KG1 (cell line): Measurements from ENCODE around the gene CHCHD10.

Source experiments
- DNase-seq: peaks from one replicate; lab custom pipeline; 2025; lab: John Stamatoyannopoulos, UW

Gene CHCHD10

DNA sequence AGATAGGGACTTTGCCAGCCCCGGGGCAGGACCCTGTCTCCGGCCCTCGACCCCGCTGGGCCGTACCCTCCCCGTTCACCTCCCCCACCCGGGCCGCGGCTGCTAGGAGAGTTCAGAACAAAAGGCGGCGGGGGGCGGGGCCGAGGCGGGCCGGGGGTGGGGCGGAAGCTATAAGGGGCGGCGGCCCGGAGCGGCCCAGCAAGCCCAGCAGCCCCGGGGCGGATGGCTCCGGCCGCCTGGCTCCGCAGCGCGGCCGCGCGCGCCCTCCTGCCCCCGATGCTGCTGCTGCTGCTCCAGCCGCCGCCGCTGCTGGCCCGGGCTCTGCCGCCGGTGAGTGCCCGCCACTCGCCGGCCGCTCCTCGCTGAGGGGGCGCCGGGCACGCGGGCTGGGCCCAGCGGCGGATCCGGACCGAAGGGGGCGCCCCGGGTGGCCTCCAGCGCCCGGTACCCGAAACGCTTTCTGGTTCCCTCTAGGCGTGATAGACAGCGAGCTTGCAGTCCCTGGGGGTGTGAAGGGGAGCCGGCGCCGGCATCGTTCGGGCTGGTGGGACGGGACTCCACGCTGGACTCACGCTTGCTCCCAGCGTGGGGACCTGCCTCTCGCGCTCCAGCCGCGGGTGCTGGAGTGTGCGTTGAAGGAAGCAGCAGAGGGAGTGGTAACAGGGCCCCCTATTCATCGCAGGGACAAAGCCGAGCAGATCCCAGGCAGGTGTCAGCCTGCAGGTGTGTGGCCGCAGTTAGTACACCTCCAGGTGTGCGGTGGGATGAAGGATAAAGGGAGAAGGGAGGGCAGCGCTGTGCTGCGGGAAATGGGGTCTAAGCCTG lies 5.1 kb upstream of the CHCHD10 start, which contains the start of gene MMP11:
Gene MMP11, plus strand, starts transcription at position 201 of the 825 bp plus-strand sequence. Its CDS starts 22 bp downstream, at position 223.
- DNase-seq, result no peak

DNA sequence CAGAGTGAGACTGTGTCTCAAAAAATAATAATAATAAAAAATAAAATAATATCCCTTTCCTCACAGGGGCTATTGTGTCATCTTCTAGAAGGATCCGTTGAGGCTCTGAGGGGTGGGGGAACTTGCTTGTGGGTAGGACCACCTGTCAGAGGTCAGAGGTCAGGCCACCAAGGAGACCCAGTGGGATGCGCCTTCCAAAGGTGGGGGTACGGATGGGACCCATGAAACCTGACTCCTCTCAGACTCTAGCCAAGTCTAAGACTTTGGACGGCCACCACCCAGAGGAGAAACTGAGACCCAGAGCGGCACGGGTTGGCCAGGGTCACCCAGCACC lies 4.5 kb upstream of the CHCHD10 start:
- DNase-seq, result no peak

DNA sequence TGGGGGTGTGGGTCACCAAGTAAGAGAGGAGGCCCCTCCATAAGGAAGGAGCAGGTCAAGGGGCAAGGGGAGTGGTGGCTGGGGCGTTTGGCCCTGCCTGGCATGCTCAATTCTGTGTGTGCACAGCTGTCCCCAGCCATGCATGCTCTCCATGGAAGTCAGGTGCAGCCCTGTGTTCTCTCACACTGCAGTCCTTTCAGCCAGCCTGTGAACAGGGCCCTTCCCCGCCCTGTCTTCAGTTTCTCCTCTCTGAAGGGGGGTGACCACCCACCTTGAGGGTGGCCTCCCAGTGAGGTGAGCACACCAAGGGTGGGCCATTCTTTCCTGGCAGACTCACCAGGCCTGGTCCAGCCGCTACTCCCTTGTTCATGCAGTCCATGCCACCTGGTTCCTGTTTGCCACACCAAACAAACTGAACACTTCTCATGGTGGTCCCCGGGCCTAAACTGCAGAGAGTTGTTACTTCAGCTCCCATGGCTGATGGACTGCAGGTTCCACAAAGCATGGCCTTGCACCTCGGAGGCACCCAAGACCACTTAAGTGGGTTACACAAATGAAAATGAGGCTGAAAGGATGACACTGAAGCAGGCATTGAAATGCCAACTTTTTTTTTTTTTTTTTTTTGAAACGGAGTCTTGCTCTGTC lies 1.7 kb upstream of the CHCHD10 start:
- DNase-seq, result no peak

DNA sequence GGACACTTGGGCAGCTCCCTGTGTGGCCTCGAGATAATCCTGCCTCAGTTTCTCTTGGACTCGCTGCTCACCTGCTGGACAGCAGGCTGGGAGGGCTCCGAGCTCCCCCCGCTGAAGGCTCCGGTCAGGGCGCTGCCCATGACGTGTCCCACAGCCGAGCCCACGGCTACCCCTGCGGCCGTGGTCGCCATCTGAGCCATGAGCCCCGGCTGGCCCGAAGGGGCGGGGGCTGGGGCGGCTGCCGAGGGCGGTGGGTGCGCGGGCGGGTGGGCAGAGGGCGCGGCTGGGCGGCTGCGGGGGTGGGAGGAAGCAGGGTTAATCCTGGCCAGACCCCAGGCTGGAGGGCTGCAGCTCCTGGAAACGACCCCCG lies 484 bp downstream of the CHCHD10 start:
- DNase-seq, result no peak

DNA sequence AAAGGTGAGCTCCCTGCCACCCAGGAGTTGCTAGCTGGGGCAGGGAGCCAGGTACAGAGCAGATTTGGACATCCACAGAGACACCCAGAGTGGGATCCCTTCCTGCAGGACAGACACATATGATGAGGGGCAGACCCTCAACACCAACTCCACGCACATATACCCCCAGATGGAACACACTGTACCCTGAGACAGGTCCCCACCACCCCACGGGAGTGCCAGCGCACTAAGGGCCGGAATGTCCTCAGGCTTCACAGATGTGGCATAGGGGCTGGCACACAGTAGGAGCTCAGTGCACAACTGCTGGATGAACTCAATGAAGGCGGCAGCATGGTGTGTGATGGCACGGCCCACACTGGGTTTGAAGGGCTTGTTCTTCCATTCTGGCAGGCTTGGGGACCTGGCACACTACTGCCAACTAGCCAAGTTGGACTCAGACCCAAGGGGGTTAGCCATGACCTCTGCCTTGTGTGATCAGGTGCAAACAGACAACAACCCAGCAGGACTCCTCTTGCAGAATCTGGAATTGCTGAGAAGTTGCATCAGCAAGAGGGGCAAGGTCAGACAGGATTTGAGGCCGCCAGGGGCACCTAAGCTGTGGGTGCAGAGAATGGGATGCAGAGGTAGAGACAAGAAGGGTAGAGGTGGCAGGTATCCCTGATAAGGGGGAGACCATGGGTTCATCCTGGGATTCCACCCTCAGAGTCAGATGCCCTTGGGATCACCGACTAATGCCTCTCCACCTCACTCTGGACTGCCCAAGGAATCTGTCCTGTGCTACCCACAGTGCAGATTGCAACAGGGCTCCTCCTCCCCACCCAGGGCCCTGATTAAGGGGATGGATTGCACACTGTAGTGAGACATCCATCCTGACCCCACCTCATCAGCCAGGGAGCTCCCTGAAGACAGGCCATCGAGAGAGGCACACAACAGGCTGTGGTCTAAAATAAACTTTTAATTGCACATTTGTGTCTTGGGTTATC lies 2.6 kb downstream of the CHCHD10 start:
- no peak for DNase-seq

DNA sequence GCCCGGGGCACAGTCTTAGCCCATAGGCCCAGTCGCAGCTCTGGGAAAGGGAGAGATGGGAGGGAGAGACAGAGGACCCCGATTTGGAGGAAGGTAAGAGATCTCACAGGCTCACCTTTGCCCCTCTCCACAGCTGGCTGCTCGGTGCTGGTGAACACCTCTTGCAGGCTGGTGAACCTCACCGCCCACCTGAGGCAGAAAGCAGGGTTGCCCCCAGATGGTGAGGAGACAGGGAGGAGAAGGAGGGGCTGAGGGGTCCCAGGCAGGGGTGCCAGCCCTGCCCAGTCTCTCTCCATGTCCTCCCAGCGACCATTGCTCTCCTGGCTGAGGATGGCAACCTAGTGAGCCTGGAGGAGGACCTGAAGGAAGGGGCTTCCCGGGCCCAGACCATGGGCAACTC lies 3.8 kb downstream of the CHCHD10 start:
- no peak for DNase-seq

DNA sequence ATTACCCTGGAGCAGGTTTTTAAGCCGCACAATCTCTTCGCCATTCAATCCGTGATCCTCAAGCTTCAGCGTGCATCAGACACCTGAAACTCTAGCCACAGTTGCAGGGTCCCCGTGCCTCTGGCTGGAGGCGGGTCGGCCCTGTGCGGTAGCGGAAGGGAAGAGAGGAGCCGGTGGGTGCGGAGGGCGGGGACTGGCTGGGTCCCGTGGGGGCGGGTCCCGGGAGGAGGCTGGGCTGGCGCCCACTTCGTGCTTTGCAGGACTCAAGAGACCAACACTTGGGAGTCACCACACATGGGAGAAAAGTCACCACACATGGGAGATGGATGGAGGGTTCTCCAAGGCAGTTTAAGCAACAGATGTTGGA lies 4.2 kb downstream of the CHCHD10 start:
- no peak for DNase-seq

DNA sequence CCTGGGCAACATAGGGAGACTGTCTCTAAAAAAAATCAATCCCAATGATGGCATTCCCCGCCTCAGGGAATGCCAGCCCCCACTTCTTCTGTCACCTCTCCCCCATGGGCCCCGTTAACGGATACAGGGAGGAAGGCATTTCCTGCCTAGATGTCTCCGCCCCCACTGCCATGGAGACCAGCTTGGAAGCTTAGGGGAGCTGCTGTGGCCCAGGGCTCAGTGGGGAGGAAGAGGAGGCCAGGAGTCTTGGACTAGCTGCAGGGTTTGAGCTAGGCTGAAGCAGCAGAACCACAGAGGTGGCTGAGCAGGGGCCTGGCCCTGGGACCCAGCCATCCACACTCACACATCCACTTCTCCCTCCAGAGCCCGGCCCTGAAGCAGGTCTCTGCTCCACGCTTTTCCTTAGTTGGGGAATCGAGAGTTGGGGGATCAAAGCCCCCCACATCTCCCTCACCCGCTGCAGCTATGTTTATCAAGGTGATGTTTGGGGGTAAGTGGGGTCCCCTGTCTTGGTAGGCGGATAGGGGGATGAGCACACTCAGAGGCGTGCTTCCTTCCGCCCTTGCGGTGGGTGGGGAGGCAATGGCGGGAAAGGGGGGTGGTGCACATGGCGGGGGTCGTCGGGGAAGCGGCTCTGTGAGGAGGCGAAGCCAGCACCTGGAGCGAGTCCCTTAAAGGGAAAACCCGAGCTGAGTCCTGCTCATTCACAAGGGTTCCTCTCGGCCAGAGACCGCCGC lies 4.8 kb downstream of the CHCHD10 start, which contains the start of gene C22orf15:
Gene C22orf15, plus strand, starts transcription at position 149 of the 737 bp plus-strand sequence. Its CDS starts 317 bp downstream, at position 466.
- DNase-seq, result no peak

DNA sequence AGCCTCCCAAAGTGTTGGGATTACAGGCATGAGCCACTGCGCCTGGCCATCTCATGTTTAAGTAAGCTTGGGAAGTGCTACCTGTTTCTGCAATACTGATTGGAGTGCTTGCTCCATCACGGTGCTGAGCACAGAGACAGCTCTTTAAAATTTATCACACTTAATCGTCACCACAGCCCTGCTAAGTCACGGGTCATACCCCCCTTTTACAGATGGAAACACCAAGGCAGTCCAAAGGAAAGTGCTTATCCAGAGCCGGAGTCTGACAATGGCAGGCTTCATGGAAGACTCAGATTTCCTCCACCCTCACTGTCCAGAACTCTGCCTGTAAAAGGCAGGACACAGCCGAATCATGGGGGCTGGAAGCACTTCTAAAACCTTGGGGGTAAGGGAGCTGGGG lies 7.7 kb downstream of the CHCHD10 start:
- DNase-seq, result no peak

DNA sequence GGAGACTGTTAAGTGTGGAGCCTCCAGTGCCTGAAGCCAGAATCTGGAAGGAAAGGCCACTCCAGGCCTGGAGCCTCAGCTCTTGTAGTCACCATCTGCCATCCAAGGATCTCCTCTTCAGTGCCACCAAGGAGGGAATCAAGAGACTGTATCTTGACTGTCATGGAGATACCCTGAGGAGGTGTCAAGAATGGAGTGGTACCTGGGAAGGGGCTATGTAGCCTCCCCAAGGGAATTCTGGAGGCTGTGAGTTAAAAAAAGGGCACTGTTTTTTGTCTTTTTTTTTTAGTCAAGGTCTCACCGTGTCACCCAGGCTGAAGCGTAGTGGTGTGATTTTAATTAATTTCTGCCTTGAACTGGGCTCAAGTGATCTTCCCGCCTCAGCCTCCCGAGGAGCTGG lies 8.2 kb downstream of the CHCHD10 start:
- no peak for DNase-seq

DNA sequence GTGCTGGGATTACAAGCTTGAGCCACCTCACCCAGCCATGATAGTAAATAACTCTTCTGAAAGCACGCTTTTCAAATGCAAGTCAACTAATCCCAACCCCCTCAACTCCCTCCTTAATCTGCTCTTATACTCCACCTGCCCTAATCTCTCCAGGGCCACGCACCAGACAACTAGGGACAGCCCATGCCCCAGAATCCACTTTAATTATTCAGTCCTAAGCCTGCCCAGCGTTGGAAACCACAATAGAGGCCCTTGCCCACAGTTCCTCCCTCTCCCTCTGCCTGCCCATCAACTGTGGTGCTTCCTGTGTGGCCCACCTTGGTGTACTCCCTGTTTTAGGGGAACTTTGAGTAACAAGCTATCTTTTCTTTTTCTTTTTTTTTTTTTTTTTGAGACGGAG lies 10.9 kb downstream of the CHCHD10 start:
- DNase-seq, result no peak

DNA sequence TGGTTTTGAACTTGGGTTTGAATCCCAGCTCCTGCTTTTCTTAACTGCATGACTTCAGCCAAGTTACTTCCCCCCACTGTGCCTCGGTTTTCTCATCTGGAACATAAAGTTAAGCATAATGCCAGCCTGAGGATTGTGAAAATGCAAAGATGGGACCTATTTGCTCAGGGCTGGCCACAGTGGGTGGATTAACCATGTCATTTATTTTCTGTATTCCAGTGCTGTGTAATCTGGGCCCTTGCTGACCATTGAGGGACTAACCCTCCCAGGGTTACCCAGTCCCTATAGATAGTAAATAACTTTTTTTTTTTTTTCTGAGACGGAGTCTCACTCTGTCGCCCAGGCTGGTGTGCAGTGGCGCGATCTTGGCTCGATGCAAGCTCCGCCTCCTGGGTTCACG lies 12.1 kb downstream of the CHCHD10 start:
- no peak for DNase-seq

DNA sequence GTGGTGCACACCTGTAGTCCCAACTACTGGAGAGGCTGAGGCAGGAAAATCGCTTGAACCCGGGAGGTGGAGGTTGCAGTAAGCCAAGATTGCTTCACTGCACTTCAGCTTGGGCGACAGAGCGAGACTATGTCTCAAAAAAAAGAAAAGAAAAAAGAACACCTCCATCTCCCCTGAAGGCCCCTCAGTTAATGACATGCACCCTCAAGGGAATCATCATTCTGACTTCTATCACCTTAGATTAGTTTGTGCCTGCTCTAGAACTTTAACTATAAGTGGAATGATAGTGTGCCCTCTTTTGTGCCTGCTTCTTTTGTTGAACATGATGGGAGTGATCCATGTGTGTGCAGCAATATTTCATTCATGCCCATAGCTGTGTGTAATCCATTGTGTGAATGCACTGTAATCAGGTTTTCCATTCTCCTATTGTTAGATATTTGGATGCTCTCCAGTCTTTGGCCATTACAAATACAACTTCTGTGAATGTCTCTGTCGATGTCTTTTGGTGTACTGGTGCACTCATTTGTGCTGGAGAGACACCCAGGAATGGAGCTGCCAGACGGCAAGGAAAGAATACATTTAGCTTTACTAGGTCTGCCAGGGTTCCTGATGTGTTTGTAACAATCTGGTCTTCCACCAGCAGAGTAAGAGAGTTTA lies 12.7 kb downstream of the CHCHD10 start:
- no peak for DNase-seq

DNA sequence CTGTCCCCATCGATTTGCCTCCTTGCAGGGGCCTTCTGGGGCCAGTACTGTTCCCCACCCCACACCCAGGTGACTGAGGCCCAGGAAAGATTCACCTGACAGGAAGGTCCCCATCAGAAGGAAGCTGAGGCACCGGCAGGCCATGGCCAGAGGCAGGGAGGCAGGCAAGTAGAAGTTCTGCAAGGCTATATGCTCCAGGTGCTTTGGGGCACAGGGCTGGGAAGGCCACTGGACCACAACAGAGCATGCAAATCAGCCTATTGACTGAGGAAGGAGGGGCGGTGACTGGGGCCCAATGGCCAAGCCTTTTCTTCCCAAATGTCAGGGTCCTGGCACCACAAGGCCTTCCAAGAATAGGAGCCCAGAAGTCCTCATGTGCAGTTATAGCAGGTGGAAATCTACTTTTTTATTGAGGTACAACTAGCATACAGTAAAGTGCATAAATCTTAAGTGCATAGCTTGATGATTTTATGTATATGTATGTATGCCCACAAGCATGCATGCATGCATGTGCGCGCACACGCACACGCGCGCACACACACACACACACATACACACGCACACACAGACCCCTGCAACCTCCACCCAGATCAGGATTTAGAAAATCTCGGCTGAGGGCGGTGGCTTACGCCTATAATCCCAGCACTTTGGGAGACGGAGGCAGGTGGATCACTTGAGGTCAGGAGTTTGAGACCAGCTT lies 13.4 kb downstream of the CHCHD10 start, which contains the start of gene VPREB3:
Gene VPREB3, minus strand, starts transcription at position 206 of the 700 bp plus-strand sequence. Its CDS starts 62 bp downstream, at position 144.
- DNase-seq, result no peak

DNA sequence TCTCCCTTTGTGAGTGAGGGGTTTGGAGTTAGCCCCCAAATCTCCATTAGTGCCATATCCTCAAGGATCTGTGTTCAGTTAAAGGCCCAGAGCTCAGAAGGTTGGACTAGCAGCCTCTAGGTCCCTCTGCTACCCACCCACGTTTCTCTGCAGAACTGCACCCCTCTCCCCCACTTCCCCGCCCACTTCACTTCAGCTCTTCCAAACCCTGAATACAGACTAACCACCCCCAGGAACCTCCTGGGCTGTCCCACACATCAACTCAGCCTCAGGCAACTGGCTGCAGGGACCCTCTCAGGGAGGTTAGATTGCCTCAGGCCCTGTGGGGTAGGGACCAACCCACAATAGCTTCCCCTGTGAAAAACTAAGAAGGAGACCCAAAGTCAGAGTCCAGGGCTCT lies 14.4 kb downstream of the CHCHD10 start:
- no peak for DNase-seq

DNA sequence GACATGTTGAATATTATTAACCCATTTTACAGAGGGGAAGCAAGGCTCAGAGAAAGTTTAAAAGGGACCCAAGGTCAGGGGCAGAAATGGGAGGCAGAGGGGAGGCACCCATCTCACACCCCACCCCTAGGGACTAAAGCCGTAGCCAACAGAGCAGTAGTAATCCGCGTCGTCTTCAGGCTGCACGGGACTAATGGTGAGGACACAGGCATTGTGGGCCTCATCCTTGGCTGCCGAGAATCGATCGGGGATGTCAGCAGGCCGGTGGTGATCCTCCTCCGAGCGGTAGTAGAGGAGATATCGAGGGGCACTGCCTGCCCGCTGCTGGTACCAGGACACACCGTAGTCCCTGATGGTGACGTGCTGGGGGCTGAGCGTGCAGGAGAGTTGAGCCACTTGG lies 15.0 kb downstream of the CHCHD10 start:
- no peak for DNase-seq

DNA sequence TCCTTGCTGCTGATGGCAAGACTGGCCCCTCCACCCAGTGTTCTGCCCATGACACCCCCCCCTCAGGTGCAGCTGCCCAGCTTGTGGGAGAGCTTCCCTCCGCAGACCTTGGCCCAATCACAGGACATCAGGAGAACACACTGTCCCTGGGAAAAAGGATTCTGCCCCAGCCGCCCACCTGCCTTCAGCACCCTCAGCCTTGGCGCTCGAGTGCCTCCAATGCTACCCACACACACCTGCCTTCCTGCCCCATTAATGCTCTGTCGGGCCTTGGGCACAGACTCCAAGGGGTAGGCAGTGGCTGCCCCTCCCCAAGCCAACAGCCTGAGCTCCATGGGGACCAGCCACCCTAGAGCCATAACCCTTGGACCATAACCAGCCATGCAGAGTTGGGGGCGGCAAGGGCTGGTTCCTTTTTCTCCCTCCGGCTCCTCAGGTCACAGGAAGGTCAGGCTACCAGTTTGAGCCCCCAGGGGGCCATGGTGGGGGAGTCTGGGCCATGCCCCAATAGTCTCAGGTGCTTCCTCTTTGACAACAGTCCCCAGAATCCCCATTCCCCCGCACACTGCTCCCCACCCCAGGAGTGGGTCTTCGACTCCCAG lies 15.6 kb downstream of the CHCHD10 start:
- peak; percentile 43 for DNase-seq

DNA sequence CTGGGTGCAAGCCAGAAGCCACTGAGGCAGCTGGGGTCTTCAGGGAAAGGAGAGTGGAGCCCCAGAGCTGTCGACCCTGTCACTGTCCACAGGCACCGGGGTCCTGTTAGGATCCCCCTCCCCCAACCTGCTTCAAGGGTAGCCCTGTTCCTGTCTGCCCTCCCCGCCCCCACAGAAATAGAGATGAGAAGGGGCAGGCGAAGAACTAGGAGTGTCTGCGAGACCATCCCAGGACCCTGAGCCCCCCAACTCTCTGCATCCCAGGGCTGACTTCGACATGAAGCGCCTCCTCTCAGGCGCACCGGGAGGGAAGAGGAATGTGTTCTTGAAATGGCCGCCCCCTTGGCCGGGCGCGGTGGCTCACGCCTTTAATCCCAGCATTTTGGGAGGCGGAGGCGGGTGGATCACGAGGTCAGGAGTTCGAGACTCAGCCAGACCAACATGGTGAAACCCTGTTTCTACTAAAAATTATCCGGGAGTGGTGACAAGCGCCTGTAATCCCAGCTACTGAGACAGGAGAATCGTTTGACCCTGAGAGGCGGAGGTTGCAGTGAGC lies 16.3 kb downstream of the CHCHD10 start:
- no peak for DNase-seq

DNA sequence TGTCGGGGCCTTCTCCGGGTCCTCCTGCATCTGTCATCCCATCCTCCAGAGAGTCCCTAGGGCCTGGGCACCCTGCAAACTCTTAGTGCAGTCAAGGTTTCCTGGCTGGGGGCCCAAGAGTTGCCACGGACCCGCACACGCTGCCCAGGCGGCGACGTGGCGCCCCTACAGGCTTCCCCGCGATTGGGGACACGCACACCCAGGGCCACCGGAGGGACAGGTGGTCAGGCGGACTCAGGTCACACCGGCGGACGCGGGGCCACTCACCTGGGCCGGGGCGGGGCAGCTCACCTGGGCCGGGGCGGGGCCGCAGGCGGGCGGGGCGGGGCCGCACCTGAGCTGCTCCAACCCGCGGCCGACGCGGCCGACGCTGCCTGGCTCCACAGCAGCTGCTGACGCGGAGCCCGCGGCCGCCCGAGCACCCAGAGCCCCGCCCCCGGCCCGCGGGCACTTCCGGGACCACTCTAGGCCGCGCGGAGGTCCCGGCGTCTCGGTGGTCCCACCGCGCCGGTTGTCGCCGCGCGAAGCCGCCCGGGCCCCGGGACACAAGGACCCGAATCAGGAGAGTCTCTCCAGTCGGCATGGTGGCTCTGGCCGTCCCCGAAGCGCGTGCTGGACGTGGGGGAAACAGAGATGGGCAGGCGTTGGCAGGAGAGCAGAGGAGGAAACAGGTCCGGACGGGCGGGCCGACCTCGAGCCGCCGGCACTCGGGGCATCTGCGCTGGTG lies 16.9 kb downstream of the CHCHD10 start, which contains the start of gene ZNF70:
Gene ZNF70, minus strand, starts transcription at position 399 of the 727 bp plus-strand sequence. CDS start 5,972 bp downstream, outside the sequence.
- DNase-seq, result peak; percentile 87
